HG03280 (cell line): ENCODE measurements around the gene GRID2.

Experiments used
- ATAC-seq: cut with Tn5 transposase; IDR thresholded peaks from one replicate; pipeline ENCODE4 v1.9.1; 2021; ENCODE audit warnings: mild to moderate bottlenecking, moderate library complexity; ENCODE audit not compliant: unreplicated experiment

Gene GRID2

GRCh38 chr4:92520563-92520962, 216.8 kb downstream of the GRID2 start:
- ATAC-seq = no peak

GRCh38 chr4:92521941-92522340, 218.2 kb downstream of the GRID2 start:
- no peak for ATAC-seq

GRCh38 chr4:92522356-92522755, 218.6 kb downstream of the GRID2 start:
- no peak for ATAC-seq

GRCh38 chr4:92524131-92524530, 220.4 kb downstream of the GRID2 start:
- no peak for ATAC-seq

- ATAC-seq = no peak
These were observed 224.8 kb downstream of the GRID2 start for GRCh38 chr4:92528541-92528940.

- ATAC-seq = no peak
These were observed 225.7 kb downstream of the GRID2 start for GRCh38 chr4:92529510-92529909.

- ATAC-seq = no peak
These were observed 231.8 kb downstream of the GRID2 start for GRCh38 chr4:92535599-92535998.

- ATAC-seq = no peak
These were observed 247.8 kb downstream of the GRID2 start for GRCh38 chr4:92551616-92552015.

- no peak for ATAC-seq
These were observed 262.5 kb downstream of the GRID2 start for GRCh38 chr4:92566269-92566668.

GRCh38 chr4:92580816-92581215, 277.1 kb downstream of the GRID2 start:
- ATAC-seq = no peak

GRCh38 chr4:92599044-92599443, 295.3 kb downstream of the GRID2 start:
- ATAC-seq = no peak

- no peak for ATAC-seq
These were observed 296.9 kb downstream of the GRID2 start for GRCh38 chr4:92600638-92601037.

GRCh38 chr4:92606227-92606626, 302.5 kb downstream of the GRID2 start:
- ATAC-seq = no peak

GRCh38 chr4:92615049-92615448, 311.3 kb downstream of the GRID2 start:
- no peak for ATAC-seq

- no peak for ATAC-seq
These were observed 315.2 kb downstream of the GRID2 start for GRCh38 chr4:92618968-92619367.

- no peak for ATAC-seq
These were observed 325.5 kb downstream of the GRID2 start for GRCh38 chr4:92629302-92629701.

GRCh38 chr4:92634882-92635281, 331.1 kb downstream of the GRID2 start:
- ATAC-seq = no peak

- no peak for ATAC-seq
These were observed 332.5 kb downstream of the GRID2 start for GRCh38 chr4:92636038-92636806.

GRCh38 chr4:92641409-92641808, 337.6 kb downstream of the GRID2 start:
- no peak for ATAC-seq

GRCh38 chr4:92646826-92647225, 343.1 kb downstream of the GRID2 start:
- no peak for ATAC-seq

GRCh38 chr4:92651536-92651935, 347.8 kb downstream of the GRID2 start:
- no peak for ATAC-seq

- ATAC-seq = no peak
These were observed 350.3 kb downstream of the GRID2 start for GRCh38 chr4:92654084-92654483.

- ATAC-seq = no peak
These were observed 353.9 kb downstream of the GRID2 start for GRCh38 chr4:92657695-92658094.
